Fibroblast of peridontal ligament (primary cell): ENCODE measurements around the gene IQCE.

Experiments
- DNase-seq: peaks from one replicate; pipeline ENCODE4 v3.0.0-alpha.2; 2010; ENCODE audit errors: extremely low read depth

The IQCE gene

DNA sequence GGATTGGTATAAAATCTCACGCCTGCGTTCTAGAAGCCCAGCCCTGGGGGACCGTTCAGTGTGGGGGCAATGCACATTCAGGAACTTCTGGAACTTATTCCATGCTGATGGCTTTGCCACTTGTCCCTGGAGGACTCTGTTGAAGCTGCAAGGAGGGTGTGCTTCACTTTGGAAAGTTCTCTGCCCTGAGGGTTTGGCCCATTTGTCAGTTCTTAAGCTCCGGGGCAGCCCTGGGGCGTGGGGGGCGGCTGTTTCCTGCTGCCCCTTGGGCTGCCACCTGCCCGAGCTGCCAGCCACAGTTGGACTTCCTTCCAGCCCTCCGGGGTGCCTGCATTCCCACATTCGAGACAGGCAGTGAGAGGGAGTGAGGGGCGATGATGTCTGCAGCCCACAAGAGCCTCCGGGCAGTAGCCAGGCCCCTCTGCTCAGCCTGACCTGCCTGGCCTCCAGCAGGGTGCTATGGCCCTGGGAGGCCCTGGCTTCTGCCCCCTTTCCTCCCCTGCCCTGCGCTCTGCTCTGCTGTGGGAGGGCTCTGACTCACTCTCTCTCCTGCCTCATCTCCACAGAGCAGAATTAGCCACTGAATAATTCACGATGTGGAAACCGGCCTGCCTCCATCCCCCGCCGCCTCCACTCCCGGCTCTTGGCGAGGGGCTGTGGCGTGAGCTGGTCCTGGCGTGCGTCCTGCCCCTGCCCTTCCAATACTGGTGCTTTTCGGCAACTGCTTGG lies 74.9 kb downstream of the IQCE start:
- peak; percentile 88 for DNase-seq

- DNase-seq: no peak
Measured at GRCh38 chr7:2634267-2635145, 75.7 kb downstream of the IQCE start.

DNA sequence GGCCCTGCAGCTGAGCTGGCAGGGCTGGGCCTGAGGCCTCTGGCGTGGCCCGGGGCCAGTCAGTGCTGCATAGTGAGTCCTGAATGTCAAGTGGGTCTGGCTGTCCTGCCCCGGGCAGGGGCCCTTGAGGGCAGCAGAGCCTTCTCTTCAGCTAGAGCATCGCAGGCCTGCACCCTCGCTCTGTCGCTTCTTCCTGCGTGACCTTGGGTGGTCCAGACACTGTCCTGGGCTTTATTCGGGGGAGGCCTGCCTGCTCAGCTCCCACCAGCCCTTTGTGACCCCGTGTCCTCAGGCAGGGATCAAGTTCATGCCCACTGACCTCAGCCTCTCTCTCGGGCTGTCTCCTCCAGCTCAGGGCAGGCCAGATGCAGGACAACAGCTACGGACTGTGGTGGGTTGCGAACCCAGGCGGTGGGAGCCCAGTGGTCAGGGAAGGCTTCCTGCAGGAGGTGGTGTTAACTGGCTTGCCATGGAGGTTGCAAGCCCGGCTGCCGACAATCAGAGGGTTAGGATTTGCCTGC lies 76.4 kb downstream of the IQCE start:
- DNase-seq: no peak

GRCh38 chr7:2635810-2636701 lies 77.3 kb downstream of the IQCE start:
- peak; percentile 51 for DNase-seq

- DNase-seq: no peak
Measured at GRCh38 chr7:2637066-2637471, 78.3 kb downstream of the IQCE start.

DNA sequence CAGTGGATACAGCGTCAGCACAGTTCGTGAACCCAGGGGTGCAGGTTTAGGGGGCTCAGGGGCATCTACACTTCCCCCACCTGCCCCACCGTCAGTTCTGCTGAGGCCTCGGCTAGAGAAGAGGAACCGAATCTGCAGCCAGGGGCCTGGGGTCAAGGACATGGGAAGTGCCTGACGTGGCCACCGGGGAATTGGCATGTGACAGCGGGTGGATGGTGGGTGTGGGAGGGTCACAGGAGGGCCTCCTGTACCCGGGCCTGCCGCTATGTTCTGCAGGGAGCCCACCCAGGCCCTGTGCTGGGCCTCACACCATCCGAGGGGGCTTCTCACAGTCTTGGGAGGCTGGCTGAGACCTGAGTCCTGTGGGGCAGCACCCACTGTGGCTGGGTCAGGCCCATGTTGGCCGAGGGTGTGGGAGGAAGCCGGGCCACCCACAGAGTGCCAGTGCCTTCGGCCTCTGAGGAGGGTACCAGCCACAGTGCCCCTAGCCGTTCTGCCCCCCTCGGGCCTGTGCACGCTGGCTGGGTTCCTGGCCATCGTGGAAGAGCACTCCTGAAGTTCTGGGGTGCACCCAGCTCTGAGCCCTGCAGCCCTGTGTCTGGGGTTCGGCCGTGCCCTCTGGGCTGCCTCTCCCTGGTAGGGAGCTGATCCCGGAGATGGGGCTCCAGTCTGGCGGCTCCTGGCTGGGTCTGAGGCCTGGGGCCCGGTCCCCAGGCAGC lies 78.9 kb downstream of the IQCE start:
- no peak for DNase-seq

GRCh38 chr7:2638224-2638991 lies 79.6 kb downstream of the IQCE start:
- peak; percentile 79 for DNase-seq

DNA sequence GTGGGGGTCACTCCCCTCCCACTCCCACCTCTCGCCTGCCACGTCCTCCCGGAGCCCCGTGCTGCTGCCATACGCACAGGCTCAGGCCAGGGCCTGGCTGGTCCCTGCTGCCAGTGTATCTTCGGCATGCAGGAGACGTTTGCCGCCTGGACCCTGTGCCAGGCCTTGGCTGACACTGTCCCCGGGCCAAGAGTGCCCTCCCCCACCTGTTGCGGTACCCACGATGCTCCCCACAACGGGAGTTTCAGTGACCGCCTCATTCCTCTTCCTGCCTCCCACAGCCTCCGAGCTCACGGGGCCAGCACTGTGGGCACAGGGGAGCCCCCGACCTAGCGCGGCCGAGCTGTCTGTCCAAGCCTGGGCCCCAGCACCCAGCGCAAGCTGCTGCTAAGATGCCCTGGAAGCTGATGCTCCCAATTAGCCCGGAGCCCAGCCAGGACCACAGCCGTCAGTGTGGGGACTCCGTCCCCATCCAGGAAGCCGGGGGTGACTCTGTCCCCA lies 80.5 kb downstream of the IQCE start:
- DNase-seq: no peak

DNA sequence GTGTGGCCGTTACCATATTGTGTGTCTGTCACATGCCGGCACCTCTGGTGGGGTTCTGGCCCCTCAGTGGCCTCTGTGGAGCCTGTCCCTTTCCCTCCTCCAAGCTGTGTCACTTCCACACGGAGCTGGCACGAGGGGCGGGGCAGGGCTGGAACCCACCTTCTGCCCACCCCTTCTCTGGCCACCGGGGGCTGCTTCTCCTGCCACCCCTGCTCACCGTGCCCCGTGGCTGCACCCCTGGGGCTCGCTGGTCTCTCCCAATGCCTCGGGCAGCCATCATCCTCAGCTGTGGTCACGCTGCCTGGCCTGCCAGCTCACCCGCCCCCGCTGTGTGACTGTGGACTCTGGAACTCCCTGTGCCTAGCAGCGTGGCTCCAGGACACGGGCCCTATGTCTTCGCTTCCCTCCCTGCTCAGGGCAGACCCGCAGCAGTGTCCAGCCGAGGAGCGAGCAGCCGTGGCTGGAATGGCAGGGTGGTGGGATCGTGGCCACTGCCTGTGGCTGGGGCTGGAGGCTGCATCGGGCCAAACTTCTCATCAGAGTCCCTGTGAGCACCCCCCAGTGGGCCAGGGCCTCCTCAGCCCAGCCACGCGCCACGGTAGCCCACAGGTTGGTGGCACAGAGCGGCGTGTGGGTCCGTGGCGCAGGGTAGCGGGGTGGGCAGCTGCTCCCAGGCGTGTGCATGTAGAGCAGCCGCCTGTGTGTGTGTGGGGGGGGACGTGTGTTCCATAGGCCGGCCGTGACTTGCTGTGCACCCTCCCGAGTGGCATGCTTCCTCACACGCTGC lies 81.1 kb downstream of the IQCE start:
- no peak for DNase-seq

DNA sequence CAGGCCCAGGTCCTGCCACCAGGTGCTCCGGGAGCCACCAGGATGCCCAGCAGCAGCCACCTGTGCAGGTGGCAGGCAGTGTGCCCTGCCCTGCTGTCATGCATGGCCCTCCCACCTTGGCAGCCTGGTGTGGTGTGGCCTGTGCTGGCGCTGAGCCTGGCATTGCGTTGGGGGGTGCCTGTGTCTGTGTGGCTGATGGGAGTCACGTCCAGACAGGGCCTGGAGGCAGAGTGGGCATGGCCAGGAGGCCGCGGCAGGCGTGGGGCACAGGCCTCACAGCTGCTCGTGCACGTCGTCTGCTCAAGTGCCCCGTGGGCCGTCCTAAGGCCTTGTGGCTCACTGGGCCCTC lies 81.7 kb downstream of the IQCE start:
- no peak for DNase-seq

GRCh38 chr7:2640846-2641316 lies 82.1 kb downstream of the IQCE start:
- no peak for DNase-seq

DNA sequence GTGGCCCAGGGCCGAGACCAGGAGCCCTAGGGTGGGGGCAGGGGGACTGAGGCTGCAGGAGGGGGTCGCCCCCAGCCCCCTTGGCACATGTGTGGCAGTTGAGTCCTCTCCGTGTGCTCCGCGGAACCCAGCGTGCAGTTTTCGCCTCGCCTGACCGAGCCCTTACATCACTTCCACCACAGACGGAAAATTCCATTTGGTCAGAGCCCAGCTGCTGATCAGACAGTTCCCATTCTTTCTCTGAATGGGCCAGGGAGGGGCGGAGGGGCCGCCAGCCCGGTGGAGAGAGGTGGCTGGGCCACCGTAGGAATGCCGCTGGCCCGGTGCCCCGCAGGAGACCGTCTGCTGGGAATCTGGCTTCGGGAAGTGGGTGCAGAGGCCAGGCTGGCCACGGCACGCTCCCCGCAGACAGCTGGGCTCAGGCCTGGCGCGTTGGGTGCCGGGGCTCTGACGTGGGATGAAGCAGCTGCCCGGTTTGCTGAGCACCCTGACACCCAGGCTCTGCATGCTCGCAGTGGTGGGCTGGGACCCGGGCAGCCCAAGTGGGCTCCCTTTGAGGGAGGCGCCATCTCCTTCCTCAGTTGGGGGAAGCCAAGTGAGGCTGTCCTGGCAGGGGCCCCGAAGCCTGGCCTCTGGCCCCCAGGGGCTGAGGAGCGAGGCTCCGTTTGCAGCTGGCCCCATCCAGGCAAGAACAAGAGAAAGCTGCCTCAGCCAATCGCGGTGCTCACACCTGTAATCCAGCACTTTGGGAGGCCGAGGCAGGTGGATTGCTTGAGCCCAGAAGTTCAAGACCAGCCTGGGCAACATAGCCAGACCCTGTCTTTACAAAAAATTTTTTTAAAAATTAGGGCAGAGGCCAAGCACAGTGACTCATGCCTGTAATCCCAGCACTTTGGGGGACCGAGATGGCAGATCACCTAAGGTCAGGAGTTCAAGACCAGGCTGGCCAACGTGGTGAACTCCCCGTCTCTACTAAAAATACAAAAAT lies 82.9 kb downstream of the IQCE start:
- peak; percentile 93 for DNase-seq

- no peak for DNase-seq
Measured at GRCh38 chr7:2643386-2644219, 84.8 kb downstream of the IQCE start.

- DNase-seq: no peak
Measured at GRCh38 chr7:2644220-2644561, 85.4 kb downstream of the IQCE start.

GRCh38 chr7:2644562-2645273 lies 85.9 kb downstream of the IQCE start:
- DNase-seq: no peak

- DNase-seq: no peak
Measured at GRCh38 chr7:2645274-2645868, 86.6 kb downstream of the IQCE start.
